ENCODE data around the gene ZC3H10.
"Not testable (repeated sequence)": the region's sequence is repeated elsewhere in the genome, so short reads cannot be mapped to it uniquely, and the experiment has no call there.

Gene ZC3H10

DNA sequence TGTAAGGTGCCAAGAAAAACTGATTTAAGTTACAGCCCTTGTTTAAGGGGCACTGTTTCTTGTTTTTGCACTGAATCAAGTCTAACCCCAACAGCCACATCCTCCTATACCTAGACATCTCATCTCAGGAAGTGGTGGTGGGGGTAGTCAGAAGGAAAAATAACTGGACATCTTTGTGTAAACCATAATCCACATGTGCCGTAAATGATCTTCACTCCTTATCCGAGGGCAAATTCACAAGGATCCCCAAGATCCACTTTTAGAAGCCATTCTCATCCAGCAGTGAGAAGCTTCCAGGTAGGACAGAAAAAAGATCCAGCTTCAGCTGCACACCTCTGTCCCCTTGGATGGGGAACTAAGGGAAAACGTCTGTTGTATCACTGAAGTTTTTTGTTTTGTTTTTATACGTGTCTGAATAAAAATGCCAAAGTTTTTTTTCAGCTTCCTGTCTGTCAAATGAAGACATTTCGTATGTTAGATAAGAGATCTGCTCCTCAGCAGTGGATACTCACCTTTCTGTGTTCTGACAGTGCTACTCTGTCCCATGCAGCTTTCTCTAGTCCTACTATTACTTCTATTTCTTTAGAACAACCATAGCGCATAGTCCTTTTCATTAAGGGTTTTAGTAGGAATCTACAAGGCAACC lies 14.9 kb upstream of the ZC3H10 start:
- no peak for DNase-seq (ENCODE audit: low spot score)

DNA sequence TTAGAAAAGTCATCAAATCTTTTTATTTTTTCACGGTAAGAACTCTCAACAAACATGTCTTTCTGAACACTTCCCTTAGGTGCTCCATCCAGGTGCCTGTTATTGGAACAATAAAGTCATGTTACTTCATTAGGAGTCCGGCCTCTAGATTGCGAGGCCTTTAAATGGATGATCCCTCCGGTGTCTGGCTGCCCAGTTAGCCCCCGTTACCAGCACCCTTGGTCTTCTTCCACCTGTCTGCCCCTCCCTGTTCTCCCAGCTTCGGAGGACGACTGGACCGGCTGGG lies 14.3 kb upstream of the ZC3H10 start:
- DNase-seq (ENCODE audit: low spot score): no peak

- peak; percentile 97 for DNase-seq (ENCODE audit: low spot score)
These were observed 13.8 kb upstream of the ZC3H10 start, which contains the start of gene PA2G4 for GRCh38 chr12:56104109-56104814. PA2G4 (plus strand) TSS chr12:56104559; CDS start chr12:56104738, 179 bp downstream.

DNA sequence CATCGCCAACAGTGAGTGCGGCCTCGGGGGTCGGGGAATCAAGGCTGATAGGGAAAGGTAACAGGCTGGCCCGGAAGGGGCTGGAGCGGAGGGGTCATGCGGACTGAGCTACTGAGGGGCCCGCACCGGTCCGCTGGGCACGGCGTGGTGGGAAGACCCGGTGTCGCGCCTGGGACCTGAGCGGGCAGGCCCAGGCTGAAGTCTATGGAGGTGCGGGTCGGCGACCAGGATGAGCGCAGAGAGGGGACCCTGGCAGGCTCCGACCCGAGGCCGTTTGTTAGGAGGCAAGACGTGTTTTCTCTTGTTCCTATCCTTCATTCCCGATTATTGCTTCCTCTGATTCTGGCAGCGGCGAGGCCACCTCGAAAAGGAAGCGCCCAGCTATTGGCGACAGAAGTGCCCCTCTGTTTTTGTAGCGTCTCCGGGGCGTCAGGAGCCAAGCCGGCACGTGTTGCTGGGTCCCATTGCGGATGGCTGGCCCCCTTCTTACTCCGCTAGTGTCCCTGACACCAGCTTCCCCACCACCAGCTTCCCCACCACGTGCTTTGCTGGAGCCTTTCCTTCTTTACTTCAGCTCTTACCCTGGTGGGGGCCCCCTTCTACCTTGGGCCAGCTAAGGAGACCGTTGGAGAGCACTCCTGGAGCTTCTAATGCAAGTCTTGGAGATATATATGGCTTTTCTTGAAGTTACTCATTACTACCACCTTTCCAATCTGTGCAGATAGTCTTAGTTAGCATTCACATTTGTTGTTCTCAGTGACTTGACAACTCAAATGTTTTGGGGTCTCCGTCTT lies 13.1 kb upstream of the ZC3H10 start:
- peak; percentile 20 for DNase-seq (ENCODE audit: low spot score)

DNA sequence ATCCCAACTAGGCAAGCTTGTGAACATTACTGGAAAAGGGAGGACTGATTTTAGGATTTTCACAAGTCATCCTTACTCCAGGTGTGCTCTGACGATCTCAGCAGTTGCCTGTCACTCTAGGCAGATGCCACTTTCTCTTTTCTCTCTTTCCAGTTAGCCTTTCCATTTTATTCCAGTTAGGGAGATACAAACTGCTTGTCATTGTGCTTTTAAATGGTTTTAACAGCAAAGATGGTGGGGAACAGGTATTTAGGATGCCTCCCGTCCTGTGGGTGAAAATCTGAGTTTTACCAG lies 12.5 kb upstream of the ZC3H10 start:
- DNase-seq (ENCODE audit: low spot score): no peak

- no peak for DNase-seq (ENCODE audit: low spot score)
These were observed 10.8 kb upstream of the ZC3H10 start for GRCh38 chr12:56107242-56107641.

DNA sequence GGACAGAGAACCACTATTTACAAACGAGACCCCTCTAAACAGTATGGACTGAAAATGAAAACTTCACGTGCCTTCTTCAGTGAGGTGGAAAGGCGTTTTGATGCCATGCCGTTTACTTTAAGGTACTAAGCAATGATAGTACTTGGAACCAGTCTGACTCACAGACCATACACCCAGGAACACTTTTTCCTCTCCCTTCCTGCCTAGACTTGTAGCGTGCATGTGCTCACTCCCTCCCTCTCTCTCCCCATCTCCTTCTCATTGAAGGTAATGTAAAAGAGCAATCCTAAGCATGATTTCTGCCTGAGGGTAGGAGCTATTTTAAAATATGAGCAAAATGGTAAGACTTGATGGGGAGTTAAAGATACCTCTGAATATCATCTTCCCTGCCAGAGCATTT lies 7.5 kb upstream of the ZC3H10 start:
- no peak for DNase-seq (ENCODE audit: low spot score)

DNA sequence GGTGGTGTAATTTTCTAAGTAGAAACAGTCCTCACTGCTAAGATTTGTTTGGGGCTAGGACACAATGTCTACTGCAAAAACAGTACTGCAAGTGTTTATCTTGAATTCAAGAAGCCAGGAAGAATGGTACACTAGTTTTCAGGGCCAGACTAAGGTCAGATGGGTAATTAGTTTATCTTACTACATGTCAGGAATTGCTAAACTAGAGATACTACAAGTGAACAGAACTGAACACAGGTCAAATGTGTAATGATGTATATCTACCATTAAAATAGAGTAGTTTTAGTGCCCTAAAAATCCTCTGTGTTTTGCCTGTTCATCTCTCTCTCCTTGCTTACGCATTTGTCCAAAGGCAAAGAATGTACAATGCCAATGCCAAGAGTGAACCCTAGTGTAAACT lies 4.0 kb upstream of the ZC3H10 start:
- DNase-seq (ENCODE audit: low spot score): no peak

DNA sequence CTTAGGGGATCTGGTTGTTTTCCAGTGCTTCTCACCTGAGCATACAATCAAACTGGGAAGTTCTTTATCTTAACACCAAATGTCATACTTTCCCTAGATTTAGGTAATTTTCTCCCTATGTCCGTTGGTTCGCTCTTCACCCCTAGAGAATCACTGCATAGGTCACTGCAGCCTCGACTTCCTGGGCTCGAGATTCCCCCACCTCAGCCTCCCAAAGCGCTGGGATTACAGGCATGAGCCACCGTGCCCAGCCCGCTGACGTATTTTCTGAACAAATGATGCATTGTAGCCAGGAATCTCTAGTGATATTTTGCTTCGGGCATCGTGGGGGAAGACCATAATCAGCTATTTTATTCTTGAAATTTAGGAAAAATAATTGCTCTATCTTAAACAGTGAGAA lies 2.7 kb upstream of the ZC3H10 start:
- DNase-seq (ENCODE audit: low spot score): no peak

DNA sequence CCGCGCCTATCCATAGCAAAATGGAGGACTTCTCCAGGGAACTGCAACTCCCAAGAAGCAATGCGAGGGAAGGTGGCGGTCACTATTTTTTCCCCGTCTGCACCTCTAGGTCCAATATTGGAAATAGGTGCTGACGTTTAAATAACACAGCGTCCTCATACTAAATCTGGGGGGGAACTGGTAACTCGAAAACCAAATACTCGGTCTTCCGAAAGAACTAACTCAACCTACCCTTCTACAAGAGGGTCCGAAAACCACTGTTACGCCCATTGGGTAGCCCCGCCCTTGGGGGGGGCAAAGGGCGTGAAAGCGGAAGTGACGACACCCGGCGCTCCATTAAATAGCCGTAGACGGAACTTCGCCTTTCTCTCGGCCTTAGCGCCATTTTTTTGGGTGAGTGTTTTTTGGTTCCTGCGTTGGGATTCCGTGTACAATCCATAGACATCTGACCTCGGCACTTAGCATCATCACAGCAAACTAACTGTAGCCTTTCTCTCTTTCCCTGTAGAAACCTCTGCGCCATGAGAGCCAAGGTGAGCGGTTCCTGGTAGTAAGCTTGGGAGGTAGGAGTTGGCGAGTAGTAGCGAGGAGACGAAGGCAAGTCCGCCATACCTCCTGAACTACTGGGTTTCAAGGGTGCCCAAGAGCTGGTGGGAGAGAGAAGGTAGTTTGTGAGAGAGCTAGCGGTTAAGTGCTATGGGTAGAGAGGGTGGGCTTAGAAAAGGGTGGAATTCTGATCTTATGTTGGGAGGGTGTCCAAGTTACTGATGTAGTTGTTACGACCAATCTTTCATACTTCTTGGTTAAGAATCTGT lies 1.6 kb upstream of the ZC3H10 start, which contains the start of gene RPL41:
Gene RPL41, plus strand, starts transcription at position 367 of the 815 bp plus-strand sequence.
- peak; percentile 73 for DNase-seq (ENCODE audit: low spot score)

- DNase-seq (ENCODE audit: low spot score): not testable (repeated sequence)
These were observed 872 bp upstream of the ZC3H10 start for GRCh38 chr12:56117082-56117706.

- no peak for DNase-seq (ENCODE audit: low spot score)
These were observed 757 bp downstream of the ZC3H10 start for GRCh38 chr12:56118688-56119357.

- peak; percentile 86 for DNase-seq (ENCODE audit: low spot score)
These were observed 1.3 kb downstream of the ZC3H10 start for GRCh38 chr12:56119361-56119796.

DNA sequence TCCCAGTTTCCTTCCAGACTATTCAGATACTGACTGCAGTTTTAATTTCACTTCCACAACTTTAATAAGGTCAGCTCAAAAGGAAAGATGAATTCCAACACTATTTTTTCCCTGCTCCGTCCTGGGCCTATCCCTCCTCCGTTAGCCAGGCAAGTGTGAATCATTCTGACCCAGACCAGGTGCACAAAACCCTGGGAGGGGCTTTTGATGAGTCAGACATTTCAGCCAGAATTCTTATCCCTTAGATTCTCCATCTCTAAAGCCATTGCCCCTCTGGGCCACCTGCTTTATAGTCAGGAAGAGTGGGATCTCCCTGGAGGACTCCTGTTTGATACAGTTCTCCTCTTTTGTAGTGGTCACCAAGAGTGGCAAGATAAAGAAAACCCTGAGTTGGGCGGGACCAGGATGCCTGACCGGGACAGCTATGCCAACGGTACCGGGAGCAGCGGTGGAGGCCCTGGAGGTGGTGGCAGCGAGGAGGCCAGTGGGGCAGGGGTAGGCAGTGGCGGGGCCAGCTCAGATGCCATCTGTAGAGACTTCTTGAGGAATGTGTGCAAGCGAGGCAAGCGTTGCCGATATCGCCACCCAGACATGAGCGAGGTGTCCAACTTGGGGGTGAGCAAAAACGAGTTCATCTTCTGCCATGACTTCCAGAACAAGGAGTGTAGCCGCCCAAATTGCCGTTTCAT lies 2.2 kb downstream of the ZC3H10 start:
- no peak for DNase-seq (ENCODE audit: low spot score)

DNA sequence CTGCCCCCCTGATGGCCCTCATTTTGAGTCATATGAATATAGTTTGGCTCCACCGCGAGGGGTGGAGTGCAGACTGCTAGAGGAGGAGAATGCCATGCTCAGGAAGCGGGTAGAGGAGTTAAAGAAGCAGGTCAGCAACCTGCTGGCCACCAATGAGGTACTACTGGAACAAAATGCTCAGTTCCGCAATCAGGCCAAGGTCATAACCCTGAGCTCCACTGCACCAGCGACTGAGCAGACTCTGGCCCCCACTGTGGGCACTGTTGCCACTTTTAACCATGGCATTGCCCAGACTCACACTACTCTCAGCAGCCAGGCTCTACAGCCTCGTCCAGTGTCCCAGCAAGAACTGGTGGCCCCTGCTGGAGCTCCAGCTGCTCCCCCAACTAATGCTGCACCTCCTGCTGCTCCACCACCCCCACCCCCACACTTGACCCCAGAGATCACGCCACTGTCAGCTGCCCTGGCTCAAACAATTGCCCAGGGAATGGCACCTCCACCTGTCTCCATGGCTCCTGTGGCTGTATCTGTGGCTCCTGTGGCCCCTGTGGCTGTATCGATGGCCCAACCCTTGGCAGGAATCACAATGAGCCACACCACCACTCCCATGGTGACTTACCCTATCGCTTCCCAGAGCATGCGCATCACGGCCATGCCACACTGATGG lies 3.3 kb downstream of the ZC3H10 start:
- DNase-seq (ENCODE audit: low spot score): no peak

DNA sequence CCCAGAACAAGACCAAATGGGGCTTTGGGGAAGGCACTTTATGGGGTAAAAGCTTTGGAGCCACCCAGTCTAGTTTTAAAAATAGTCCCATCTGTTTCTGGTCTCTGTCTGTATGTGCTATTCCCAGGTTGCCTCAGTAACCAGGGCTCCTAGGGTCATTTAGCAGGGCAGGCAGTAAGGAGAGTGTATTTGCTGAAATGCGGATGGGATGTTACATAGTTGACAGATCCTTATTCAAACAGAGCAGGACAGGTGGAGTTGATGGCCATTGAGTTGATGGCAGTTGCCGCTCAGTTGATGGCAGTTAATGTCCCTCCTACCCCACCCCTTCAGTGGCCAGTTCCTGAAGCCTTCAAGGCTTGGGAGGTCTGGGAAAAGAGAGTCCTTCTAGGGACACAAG lies 4.6 kb downstream of the ZC3H10 start:
- DNase-seq (ENCODE audit: low spot score): no peak

GRCh38 chr12:56124133-56124532 lies 6.1 kb downstream of the ZC3H10 start:
- DNase-seq (ENCODE audit: low spot score): no peak

DNA sequence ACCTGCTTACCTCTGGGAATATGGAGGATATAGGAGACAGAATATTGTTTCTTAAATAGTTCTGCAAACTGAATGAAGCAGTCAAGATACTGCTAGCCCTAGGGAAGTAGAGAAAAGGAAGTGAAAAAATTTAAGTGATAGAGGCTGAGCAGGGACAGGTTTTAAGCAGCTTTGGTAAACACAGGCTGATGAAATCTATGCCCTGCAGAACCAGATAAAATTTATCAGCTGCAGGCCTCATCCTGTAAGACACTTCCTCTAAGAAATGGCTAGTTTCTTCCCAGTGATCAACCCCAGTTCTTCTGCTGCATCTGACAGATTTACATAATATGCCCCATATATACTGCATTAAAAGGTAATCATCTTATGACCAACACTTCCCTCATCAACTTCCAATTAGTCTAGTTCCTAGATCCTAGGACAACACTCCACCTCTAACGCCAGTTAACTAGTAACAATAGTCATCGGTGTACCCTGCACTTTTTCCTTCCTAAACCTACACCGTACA lies 8.7 kb downstream of the ZC3H10 start:
- DNase-seq (ENCODE audit: low spot score): no peak

GRCh38 chr12:56127485-56127887 lies 9.4 kb downstream of the ZC3H10 start:
- DNase-seq (ENCODE audit: low spot score): no peak

Measured in iPS-NIHi11 (cell line).